Body of pancreas (tissue), 4 donors: ENCODE results near the gene FGD3. TPM values are rescaled to one million over a fixed set of nuclear protein-coding genes. Genes with fewer than 3 reads are reported as not detected.

Source experiments
- ATAC-seq: fragments of 150-250 bp; one replicate; pipeline ENCODE4 v1.9.1; 2016
- DNase-seq, 4 donors: peaks; one replicate each; pipeline ENCODE4 v3.0.0-alpha.2; 2019
- H3K27ac ChIP-seq, 4 donors: fragments of 200-600 bp; sonication (generic); 1 replicate in 3 of 4; 2 replicates in 1 of 4; pipeline versions ENCODE4 v1.5.1 to v1.6.1; 2016 to 2019; ENCODE audit warnings: mild to moderate bottlenecking in 1 of 4, mixed read lengths in 1 of 4, moderate library complexity in 1 of 4
- H3K27me3 ChIP-seq, 2 donors: fragments of 200-600 bp; sonication (generic); one replicate each; pipeline ENCODE4 v1.6.0; 2016; ENCODE audit warnings: mild to moderate bottlenecking in 1 of 2
- H3K36me3 ChIP-seq, 2 donors: fragments of 200-600 bp; sonication (generic); replicated peaks in 1 of 2; 2 replicates each; pipeline ENCODE4 v1.5.1; 2016; ENCODE audit warnings: low read depth in 2 of 2; ENCODE audit not compliant: insufficient read depth in 1 of 2
- H3K4me1 ChIP-seq: fragments of 200-600 bp; sonication (generic); one replicate; pipeline ENCODE4 v1.6.0; 2016
- H3K4me3 ChIP-seq, 2 donors: fragments of 200-600 bp; sonication (generic); 1 replicate in 1 of 2; 2 replicates in 1 of 2; pipeline ENCODE4 v1.5.1; 2016 to 2019
- H3K9me3 ChIP-seq, 3 donors: fragments of 200-600 bp; sonication (generic); 1 replicate in 2 of 3; 2 replicates in 1 of 3; pipeline ENCODE4 v1.5.1; 2016
- POLR2A ChIP-seq, 3 donors: fragments of 450-650 bp; IDR thresholded peaks; one replicate each; pipeline ENCODE4 v1.6.1; 2016; ENCODE audit warnings: antibody characterized with exemption in 3 of 3, mild to moderate bottlenecking in 2 of 3
- WGBS, 2 donors: methylation state at CpG; one replicate each; pipeline ENCODE4 v1.1.5; 2017; 5-methylcytosine and 5-hydroxymethylcytosine counted together
- intact Hi-C: fragments of 100-400 bp; cut with DNase I; formaldehyde crosslinking; loops from one replicate; pipeline ENCODE4 v1.15.1; 2023
- total RNA-seq, 2 donors: library from RNA; depleted of rRNA; stranded (reverse); fragments of >200 nt; gene quantifications; one replicate each; pipeline ENCODE4 v1.1.0, GENCODE V29; 2016
- TF ChIP-seq, protein P1 (sequence below), 7 experiments: fragments of 450-650 bp in 4 of 7; fragments of 200-600 bp in 3 of 7; sonication (generic) in 3 of 7; IDR thresholded peaks; one replicate each; pipeline ENCODE4 v1.5.1; 2016 to 2019; ENCODE audit warnings: antibody characterized with exemption in 7 of 7

FGD3 gene
- total RNA-seq, 2 donors from 2014 or later, result 12.2 to 13.2 TPM

DNA sequence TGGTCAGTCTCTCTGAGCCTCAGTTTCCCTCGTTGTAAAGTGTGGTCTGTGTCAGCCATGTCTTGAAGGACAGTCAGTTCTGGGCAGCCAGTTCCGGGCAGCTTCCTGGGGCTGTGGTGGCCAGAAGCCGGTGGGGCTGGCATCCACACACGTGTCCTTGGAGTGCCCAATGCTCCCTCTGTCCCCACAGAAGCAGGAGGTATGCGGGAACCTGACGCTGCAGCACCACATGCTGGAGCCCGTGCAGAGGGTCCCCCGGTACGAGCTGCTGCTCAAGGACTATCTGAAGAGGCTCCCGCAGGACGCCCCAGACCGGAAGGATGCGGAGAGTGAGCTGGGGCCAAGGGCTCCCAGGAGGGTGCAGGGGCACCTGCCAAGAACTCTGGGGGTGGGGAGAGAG, 62.7 kb downstream of the FGD3 start:
- Histone ChIP-seq H3K27ac (no peak overlapping the region), H3K9me3 (no peaks in the 10 kb centered on the region), H3K36me3 (no peaks in the 10 kb centered on the region), H3K4me1 (no peaks in the 10 kb centered on the region), H3K27me3 (no peaks in the 10 kb centered on the region), H3K4me3 (no peak overlapping the region)
- WGBS, 2 donors, result 43 to 50% methylated on average over 8 to 13 of the region's 13 CpGs
- ATAC-seq (no peak), DNase-seq (no peak)
- intact Hi-C loops, result no loop called here
- TF ChIP-seq, protein P1, sequence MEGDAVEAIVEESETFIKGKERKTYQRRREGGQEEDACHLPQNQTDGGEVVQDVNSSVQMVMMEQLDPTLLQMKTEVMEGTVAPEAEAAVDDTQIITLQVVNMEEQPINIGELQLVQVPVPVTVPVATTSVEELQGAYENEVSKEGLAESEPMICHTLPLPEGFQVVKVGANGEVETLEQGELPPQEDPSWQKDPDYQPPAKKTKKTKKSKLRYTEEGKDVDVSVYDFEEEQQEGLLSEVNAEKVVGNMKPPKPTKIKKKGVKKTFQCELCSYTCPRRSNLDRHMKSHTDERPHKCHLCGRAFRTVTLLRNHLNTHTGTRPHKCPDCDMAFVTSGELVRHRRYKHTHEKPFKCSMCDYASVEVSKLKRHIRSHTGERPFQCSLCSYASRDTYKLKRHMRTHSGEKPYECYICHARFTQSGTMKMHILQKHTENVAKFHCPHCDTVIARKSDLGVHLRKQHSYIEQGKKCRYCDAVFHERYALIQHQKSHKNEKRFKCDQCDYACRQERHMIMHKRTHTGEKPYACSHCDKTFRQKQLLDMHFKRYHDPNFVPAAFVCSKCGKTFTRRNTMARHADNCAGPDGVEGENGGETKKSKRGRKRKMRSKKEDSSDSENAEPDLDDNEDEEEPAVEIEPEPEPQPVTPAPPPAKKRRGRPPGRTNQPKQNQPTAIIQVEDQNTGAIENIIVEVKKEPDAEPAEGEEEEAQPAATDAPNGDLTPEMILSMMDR (IDR thresholded peaks at IDR 0.05), result no peak
- TF ChIP-seq POLR2A (IDR thresholded peaks at IDR 0.05), result no peak

DNA sequence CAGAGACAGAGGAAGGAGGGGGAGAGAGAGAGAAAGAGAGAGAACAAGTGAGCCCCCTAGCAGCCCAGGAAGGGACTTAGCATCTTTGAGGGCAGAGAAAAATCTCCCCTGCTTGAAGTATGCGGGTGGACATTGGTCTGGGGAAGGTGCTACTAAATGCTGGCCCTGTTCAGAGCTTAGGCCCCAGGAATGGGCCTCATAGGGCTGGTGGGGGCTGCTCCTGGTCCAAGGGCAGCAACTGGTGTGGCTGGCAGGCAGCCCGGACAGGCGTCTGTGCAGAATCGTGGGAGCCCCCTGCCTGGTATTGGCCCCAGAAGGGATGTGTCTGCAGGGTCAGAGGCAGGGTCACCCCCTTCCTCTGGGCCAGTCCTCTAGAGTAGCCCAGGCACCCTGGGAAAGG, 63.4 kb downstream of the FGD3 start:
- H3K4me3 ChIP-seq, result no peak overlapping the region
- DNase-seq, result no peak
- ATAC-seq, result no peak
- H3K9me3 ChIP-seq, result no peaks in the 10 kb centered on the region
- TF ChIP-seq, protein P1 (IDR thresholded peaks at IDR 0.05), result no peak
- TF ChIP-seq POLR2A (IDR thresholded peaks at IDR 0.05), result no peak
- intact Hi-C loops, result no loop called here
- 49 to 73% methylated on average over 1 to 4 of the region's 4 CpGs for WGBS, 2 donors
- no peaks in the 10 kb centered on the region for H3K36me3 ChIP-seq
- no peaks in the 10 kb centered on the region for H3K27me3 ChIP-seq
- no peak overlapping the region for H3K27ac ChIP-seq
- no peaks in the 10 kb centered on the region for H3K4me1 ChIP-seq

DNA sequence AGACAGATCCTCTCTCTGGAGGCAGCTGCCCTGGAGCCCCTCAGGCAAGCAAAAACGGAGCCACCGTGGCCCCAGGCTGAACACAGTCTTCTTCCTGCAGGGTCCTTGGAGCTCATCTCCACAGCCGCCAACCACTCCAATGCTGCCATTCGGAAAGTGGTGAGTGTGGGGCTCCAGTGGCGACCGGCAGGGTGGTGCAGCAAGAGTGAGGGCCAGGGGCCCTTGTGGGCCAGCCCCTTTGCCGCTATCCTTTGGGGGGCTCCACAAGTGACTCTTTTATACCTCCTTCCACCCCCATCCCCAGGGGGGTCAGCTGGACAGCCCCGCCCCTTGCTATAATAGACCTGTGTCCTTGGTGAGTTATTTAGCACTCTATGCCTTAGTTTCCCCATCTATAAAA, 63.8 kb downstream of the FGD3 start:
- no peaks in the 10 kb centered on the region for H3K4me1 ChIP-seq
- H3K27me3 ChIP-seq, result no peaks in the 10 kb centered on the region
- ATAC-seq, result no peak
- no peak overlapping the region for H3K4me3 ChIP-seq
- WGBS, 2 donors, result 88 to 97% methylated on average over 7 to 8 of the region's 8 CpGs
- H3K36me3 ChIP-seq, result no peaks in the 10 kb centered on the region
- DNase-seq, result no peak
- no peak overlapping the region for H3K27ac ChIP-seq
- H3K9me3 ChIP-seq, result no peaks in the 10 kb centered on the region
- intact Hi-C loops, result no loop called here
- TF ChIP-seq POLR2A (IDR thresholded peaks at IDR 0.05), result no peak
- TF ChIP-seq, protein P1 (IDR thresholded peaks at IDR 0.05), result no peak

DNA sequence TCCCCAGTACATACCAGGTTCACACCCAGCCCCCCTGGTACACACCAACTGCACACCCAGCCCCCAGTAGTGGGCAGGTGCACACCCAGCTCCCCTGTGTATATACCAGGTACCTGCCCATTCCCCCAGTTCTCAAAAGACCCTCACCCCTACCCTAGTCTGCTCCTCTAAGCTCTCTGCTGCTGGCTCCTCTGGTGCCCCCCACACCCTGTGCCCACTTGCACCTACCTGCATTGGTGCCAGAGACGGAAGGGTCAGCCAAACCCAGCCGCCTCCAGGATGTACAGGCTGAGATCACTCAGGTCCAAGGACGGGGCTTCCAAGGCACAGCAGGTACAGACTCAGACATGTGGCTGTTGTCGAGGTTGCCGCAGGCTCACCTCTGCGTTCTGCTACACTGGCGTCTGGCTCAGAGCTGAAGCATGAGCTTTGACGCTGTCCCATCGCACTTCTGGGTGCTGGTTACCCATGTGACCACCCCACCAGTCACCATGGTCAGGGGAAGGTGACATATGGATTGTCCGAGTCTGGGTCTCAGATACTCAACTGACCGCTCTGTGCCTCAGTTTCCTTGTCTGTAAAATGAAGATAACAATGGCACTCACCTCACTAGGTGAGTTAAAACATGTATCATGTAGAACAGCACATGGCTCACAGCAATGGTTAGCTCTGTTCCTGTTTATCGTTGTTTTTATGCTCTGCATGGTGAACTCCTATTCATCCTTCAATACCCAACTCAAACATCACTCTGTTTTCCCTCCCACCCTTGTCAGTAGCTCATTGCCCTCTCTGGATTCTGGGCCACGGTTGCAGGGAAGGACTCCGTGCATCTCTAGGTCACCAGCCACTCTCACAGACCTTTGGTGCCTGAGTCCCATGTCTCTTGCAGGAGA, 65.9 kb downstream of the FGD3 start:
- H3K4me3 ChIP-seq, result no peak overlapping the region
- no peaks in the 10 kb centered on the region for H3K36me3 ChIP-seq
- H3K27ac ChIP-seq, result no peak overlapping the region
- no peaks in the 10 kb centered on the region for H3K27me3 ChIP-seq
- intact Hi-C loops, result no loop called here
- no peaks in the 10 kb centered on the region for H3K4me1 ChIP-seq
- H3K9me3 ChIP-seq, result no peaks in the 10 kb centered on the region
- WGBS, 2 donors, result 86 to 91% methylated on average over 10 to 11 of the region's 14 CpGs
- ATAC-seq (no peak), DNase-seq (no peak)
- TF ChIP-seq, protein P1 (IDR thresholded peaks at IDR 0.05), result no peak
- no peak for TF ChIP-seq POLR2A (IDR thresholded peaks at IDR 0.05)
